Measurements from ENCODE around the gene HMGXB4. TPM values are rescaled to one million over a fixed set of nuclear protein-coding genes. Genes with fewer than 3 reads are reported as not detected.

HMGXB4 gene, protein sequence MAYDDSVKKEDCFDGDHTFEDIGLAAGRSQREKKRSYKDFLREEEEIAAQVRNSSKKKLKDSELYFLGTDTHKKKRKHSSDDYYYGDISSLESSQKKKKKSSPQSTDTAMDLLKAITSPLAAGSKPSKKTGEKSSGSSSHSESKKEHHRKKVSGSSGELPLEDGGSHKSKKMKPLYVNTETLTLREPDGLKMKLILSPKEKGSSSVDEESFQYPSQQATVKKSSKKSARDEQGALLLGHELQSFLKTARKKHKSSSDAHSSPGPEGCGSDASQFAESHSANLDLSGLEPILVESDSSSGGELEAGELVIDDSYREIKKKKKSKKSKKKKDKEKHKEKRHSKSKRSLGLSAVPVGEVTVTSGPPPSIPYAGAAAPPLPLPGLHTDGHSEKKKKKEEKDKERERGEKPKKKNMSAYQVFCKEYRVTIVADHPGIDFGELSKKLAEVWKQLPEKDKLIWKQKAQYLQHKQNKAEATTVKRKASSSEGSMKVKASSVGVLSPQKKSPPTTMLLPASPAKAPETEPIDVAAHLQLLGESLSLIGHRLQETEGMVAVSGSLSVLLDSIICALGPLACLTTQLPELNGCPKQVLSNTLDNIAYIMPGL
- total RNA-seq = 25.5 TPM

DNA sequence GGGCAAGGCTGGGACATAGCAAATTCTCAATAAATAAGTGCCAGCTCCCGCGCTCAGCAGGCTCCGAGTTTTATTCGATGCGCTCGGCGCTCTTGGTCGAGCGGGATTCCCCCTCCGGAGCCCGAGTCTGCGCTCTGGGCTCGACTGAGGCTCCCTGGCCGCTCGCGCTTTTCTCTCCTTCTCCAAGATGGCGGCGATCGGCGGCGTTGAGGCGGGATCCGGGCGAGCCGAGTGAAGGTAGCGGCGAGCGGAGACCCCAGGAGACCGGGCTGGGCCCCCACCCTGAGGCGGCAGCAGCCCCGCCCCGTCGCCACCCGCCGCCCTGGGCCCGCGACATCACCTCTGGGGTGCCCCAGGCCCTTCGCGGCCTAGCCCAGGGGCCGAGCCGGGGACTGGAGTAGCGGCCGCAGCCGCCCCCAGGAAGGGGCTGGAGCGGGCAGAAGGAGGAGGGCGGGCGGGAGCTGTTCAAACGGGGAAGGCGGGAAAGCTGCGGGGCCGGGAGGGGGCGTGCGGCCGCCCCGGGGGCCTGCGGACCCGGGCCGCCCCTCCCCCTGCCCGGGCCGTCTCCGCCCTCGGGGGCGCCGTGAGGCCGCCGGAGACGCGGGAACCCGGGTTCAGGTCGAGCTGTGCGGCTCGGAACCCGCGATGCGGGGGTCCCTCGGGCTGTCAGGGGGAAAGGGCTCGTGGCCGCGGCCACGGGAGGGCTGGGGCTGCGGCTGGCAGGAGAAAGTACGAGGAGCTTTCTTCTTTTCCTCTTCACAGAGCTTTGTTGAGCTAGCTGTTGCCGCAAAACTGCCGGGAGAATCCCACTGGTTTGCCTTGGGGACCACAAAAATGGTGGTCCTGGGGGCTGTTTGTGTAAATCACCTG, at the start of gene HMGXB4:
TSS of gene HMGXB4 (plus strand) at position 173 of the 870 bp plus-strand sequence. CDS start 4,898 bp downstream, outside the sequence.

DNA sequence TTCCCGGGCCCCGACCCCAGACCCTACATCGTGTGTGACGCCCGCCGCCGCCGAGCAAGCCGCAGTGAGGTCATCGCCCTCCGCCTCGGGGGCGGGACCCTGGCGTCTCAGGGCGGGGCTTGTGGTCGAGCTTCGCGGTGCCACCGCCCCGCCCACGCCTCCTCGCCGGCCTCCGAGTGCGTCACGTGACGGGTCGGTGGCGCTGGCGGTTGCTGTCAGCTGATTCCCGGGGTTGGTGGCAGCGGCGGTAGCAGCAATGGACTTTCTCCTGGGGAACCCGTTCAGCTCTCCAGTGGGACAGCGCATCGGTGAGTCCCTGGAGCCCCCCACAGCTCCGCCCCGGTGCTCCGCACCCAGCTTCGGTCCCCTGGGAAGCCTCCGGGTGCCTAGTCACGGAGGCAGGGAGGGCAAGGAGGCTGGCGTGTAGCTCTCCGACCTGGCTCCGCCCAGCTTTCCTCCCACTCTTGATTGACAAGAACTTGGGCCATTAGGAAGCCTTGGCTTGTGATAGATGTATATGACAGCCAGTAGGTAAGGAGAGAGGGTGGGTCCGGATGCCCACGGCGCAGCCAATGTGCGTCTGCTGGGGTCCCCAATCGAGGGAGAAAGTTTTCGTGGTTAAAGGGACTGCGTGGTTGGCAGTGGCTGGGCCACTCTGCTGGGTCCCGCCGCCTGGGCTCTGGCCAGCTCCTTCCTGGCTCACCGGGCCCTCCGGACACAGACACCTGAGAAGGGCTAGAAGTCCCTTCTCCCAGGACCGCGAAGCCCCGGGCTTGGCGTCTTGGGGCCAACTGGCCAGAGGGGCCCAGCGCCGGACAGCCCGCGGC, 42.6 kb downstream of the HMGXB4 start, which contains the start of gene TOM1:
TSS of gene TOM1 (plus strand) at position 222 of the 827 bp plus-strand sequence. CDS start at position 257, 35 bp downstream.

Other genes with a start within 250 kb of the HMGXB4 start
- not detected for gene ISX, start 191.3 kb upstream of the HMGXB4 start, total RNA-seq
- 47.7 TPM for gene TOM1, start 42.4 kb downstream of the HMGXB4 start, total RNA-seq
- gene HMOX1, start 123.6 kb downstream of the HMGXB4 start, total RNA-seq = 10.9 TPM
- 30.3 TPM for gene MCM5, start 142.6 kb downstream of the HMGXB4 start, total RNA-seq

Data from camera-type eye (tissue), 1 donor.